ENCODE measurements around the gene ARSK.

The ARSK gene

DNA sequence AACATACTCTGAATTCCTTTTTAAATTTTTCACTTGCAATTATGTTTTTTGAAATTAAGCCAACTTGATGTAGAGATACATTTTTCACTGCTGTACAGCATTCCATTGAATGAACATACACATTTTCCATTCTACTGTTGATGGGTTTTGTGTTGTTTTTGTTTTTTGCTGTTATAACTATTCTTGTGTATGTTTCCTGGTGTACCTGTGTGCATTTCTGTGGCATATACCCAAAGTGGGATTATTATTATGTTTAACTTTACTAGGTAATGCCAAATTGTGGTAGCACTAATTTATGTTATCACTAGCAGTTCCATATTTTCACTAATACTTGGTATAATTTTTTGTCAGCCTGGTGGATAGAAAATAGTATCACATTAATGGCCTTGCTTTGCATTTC is 94.4 kb downstream of the ARSK start:
- DNase-seq (ENCODE audit: low spot score), result no peak

DNA sequence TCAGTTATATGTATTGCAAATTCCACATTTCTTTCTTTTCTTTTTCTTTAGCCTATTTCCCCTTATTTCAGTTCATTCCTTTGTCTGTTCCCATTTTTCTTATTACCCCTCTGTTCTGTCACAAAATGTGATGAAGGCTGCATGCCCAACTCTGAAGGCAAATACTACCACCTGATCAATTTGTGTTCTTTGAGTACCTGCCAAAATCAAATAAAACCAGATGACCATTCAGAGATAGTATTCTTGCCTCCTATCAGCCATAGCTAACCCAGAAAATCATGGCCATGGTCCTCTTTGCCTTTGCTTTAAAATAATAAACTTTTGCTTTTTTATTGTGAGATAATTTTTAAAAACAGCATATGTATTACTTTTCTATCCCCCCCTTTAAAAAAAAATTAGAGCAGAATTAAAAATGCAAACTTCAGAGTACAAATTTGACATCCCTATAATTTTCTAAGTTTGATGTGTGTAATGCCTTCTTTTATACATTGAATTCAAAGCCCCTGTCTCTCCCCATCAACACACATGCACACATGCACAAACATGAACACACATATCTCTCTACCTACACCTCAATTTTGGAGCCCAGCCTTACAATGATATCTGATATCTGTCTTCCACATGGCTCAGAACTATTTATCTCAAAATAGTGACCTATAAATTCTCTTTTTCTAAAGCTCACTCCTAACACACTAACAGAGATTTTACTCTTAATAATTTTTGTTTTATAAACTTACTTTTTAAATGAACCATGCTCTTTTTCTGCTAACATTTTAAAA is 95.1 kb downstream of the ARSK start:
- DNase-seq (ENCODE audit: low spot score), result no peak

DNA sequence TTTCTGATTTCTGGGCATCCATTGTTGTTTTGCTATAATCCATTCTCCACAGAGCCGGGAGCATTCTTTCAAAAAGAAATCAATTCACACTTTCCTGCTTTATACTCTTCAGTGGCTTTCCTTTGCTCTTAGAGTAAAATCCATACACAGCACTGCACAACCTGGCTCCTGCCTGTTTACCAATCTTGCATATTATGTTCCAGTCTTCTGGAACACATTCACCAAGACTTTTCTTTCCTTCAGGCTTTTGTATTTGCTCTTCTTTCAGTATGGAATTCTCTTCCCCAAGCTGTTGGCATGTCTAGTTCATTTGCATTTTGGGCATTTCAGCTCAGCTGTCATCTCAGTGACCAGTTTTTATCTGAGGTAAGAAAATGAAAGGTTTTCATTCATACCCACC is 97.9 kb downstream of the ARSK start:
- DNase-seq (ENCODE audit: low spot score), result no peak

DNA sequence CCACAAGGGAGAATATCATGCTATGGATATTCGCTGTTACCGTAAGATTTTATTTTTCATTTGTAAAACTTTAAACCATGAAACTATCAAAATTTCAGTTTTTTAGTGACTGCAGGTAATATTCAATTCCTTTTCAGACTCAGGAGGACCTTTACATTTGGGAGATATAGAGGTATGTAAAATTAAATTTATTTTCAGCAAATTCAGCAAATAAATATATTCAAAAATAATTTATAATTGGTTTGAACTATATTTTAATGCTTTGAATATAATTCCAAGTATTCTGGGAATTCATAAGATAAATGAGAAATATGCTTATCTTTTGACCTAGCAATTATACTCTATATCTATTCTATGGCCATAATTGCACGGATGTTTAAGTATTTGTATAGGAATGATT is 99.3 kb downstream of the ARSK start:
- DNase-seq (ENCODE audit: low spot score), result no peak
